H1 (cell line): ENCODE data around the gene SPC25.

Source experiments
- CEBPB ChIP-seq: IDR thresholded peaks from 2 replicates; pipeline ENCODE4 v1.6.1; 2012; ENCODE audit warnings: low read depth, low read length
- ZNF274 ChIP-seq: IDR thresholded peaks from 2 replicates; pipeline ENCODE4 v1.7.0; 2012; ENCODE audit warnings: low read length, borderline replicate concordance; ENCODE audit errors: extremely low read depth

DNA sequence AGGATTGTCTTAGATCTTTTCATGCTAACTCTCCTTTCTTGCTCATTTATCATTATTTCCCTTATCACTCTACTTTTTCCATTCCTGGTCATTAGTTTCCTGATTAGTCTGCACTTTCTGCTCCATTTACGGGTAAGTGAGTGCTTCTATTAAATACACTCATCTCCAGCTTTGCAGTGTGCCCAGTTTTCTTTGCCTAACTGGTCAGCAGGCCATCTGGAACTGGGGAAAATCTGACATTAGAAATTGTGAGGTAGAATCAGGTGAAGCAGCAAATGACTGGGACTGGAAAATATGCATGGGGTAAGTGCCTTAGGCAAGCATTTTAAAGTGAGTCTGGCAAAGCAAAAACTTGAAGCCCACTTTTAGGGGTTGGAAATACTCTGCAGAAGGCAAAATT lies 40.0 kb upstream of the SPC25 start:
- TF ChIP-seq CEBPB (no peak), ZNF274 (no peak)
